TTC549 (cell line): ENCODE measurements around the gene SKP2.

Experiments used
- FAIRE-seq: peaks from 2 replicates; lab custom pipeline; 2012; peaks lifted over from hg19 to GRCh38; lab: Jason Lieb, UNC

Gene SKP2

DNA sequence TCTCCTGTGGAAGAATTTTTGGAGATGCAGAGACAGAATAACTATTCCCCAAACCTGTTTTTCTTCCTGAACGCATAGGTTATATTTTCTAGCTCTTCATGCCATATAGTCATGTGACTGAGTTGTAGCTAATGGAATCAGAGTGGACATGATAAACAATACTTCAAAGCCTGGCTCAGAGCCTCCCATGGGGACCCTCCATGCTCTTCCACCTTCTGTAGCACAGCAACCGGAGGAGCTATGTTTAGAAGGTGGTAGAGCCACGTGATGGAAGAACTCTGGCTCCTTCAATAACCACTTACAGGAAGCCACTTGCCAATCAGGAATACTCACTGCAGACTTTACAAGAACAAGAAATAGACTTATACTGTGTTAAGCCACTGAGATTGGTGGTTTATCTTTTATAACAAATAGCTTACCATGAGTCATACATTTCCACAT, 50.6 kb downstream of the SKP2 start:
- no peak for FAIRE-seq

DNA sequence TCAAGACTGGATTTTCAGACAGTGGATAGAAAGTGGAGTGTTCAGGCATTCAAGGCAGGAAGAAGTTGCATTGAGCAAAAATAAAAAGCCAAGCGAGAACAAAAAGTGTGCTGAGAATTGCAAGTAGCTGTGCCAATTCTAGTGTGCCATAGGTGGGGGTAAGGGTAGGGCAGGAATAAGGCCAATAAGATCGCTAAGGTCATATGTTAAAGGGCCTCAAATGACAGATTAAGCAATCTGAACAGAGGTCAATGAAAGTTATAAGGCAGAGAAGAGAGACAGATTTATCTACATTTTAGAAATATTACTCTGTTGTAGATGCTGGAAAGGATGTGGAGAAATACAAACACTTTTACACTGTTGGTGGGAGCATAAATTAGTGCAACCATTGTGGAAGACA, 53.4 kb downstream of the SKP2 start:
- FAIRE-seq, result no peak

DNA sequence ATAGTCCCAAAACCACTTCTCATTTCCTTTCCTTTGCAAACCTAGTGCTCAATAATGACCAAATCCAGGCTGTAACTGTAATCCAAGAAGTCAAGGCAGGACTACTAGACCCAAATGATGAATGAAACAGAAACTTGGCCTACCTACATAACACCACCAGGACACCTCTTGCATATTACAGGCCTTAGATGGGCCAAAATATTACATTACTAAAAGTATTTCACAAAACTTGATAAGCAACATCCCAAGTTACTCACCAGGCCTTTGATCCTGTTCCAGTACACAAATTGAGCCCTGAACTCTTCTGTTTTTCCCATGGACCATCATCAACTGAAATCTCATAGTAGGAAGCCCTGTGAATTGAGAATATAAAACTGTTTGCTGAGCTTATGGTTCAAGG, 55.0 kb downstream of the SKP2 start:
- no peak for FAIRE-seq

DNA sequence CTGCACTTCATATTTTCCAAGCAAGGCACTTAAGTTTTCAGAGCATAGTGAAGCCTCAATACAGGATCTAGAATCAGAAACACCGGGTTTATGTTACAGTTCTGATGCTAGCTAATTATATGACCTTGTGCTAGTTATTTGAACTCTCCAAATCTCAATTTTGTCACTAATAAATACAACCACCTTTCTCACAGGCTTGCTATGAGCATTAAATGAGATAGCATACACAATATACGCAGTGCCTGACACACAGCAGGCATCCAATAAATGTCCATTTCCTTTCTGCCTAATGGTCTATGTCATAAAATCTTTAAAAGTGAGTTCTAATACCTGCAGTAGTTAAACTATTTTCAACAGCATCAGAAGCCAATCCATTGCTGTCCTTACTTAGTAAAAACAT, 56.9 kb downstream of the SKP2 start:
- FAIRE-seq, result no peak

DNA sequence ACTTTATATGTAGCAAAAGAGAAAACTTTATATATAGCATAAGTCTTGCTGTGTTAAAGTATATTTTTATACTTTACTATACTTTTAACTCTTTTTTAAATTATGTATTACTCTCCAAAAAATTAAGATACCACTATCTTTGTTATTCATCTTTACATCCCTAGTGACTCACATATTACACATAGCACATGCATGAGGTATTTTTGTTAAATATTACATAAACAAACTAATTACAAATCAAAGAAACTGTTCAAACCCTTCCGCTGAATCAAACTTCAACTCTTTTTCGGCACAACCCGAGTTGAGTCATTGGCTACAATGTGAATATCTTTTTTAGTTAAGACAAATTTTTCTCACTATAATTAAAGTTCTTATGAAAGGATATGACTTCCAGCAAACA, 57.8 kb downstream of the SKP2 start:
- FAIRE-seq, result no peak

DNA sequence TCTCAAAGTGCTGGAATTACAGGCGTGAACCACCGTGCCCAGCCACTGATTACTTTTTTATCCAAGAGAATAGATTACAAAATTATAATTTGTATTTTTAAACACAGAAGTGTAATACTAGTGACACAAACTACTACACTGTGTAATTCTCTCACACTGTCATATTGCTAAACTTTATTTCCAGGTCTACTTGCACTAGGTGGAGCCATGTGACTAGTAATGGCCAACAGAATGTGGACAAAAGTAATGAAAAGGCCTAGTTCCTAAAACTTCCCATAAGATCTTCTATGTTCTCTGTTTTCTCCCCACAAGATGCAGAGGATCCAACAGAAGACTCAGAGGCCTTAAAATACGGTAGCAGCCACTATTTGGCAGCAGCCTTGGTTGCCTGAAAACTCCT, 62.5 kb downstream of the SKP2 start:
- FAIRE-seq, result no peak

DNA sequence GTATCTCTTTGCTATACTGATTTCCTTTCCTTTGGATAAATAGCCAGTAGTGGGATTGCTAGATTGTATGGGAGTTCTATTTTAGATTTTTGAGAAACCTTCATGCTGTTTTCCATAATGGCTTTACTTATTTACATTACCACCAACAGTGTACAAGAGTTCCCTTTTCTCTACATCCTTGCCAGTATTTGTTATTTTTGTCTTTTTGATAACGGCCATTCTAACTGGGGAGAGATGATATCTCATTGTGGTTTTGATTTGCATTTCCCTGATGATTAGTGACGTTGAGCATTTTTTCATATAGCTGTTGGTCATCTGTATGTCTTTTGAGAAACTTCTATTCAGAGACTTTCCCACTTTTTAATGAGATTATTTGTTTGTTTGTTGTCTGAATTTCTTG, 64.0 kb downstream of the SKP2 start:
- no peak for FAIRE-seq

DNA sequence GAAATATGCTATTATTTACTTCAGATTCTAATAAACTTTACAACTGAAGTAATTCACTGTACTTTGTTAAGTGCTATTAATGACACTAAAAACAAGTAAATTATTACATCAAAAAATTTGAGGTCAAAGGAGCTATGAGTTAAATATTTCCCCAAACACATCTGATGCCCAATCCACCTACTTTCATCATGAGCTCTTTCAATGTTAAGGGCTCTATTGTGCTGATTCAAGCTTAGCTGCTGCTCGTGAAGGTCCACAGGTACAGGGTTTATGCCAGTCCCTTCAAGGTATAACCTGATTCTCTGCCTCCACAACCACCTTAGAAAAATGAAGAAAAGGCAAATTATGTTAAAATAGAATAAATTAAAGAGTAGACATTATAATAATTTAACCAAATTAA, 65.7 kb downstream of the SKP2 start:
- FAIRE-seq, result no peak

DNA sequence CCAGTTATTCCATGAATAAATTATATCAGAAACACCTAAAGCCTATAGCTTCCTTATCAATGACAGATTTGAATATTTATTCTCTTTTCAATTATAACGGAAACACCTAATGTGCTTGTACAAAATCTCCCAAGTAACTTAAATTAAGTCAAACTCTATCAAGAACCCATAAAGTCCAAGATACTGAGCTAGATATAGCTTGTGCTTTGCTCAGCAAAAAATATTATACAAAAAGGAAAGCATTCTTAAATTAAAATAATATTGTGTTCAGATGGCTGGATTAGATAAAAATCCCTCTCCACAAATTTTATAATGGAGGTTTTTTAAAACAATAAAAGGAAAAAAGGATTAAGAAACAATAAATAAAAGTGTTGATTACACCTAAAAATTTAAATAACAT, 66.1 kb downstream of the SKP2 start:
- no peak for FAIRE-seq

DNA sequence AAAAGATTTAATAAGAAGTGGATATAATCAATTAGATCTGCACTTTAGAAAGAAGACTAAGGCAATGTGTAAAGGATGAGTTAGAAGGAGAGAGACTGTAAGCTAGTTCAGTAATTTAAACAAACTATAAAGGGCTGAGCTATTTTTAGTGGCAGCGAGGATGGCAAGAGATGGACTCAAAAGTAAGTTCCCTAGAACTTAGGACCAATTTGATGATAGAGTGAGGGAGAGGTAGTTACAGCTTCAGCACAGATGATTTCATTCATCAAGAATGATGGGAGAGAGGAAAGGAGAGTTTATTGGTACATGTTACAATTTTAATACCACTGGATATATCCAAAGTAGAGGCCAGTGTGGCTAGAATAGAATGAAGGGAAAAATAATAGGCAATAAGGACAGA, 70.7 kb downstream of the SKP2 start:
- FAIRE-seq, result no peak

DNA sequence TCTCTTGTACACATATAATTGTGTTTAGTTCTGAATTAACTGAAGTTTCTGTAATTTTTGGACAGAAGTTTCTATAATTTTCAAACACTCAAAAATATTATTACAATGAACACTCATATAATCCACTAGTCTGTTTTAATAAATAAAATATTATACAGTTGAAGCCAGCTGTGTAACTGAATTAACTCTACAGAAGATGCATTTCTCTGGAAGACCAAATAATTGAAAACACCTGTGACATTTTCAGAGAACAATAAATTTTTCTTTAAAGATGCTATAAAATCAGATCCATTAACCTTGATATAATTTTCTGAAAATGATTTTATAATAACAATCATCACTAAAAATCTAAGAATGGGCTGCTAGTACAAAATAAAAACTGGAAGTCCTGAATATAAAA, 75.1 kb downstream of the SKP2 start:
- FAIRE-seq, result no peak

DNA sequence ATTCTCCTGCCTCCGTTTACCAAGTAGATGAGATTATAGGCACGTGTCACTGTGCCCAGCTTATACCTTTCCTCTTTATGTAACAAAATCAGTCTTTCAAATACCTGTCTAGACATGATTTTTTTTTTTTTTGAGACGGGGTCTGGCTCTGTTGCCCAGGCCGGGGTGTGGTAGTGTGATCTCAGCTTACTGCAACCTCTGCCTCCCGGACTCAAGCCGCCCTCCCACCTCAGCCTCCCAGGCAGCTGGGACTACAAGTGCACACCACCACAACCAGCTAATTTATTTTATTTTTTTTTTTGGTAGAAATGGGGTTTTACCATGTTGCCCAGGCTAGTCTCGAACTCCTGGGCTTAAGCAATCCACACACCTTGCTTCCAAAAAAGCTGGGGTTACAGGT, 76.6 kb downstream of the SKP2 start:
- no peak for FAIRE-seq

DNA sequence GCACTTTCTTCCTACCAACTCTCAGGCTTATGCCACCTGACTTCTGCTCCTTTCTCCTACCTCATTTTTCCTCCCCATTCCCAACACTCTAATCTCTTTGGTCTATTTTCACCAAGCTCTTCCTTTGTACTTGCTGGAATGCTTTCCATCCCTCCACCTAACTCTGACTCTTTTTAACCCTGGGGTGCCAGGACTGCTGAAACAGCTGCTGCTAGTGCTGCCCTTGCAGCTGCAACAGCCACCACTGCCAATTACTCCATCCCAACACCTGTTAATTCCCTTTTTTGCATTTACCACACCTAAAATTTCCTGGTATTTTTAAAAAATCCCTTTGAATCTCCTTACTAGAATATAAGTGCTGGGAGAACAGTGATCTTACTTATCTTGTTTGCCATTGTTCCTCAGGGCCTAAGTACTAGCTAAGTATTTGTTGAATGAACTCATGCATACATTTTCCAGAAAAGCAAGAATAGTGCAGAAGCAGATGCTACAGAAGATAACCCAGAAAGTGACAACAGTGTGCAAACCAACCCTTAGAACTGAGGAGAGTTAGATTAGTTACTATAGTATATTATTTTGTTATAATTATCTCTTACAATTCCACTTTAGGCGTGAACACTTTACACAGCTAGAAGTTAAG, 78.4 kb downstream of the SKP2 start:
- FAIRE-seq, result no peak

DNA sequence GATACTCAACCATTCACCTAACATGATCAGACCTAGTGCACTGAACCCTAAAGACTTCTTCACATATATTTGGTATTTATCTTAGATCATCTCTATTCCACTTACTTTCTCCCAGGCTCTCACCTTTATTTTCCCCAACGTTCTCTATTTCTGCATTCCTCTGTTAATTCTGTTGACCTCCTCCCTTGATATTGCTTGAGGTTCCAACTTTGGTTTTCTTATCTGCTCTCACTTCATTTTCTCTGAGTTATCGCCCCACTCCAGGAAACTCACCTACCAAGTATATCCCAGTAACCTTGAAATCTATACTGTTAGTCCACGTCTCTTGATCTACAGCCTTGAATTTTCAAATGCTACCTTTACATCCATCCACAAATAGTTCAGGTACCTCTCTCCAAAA, 80.6 kb downstream of the SKP2 start:
- FAIRE-seq, result no peak
